ENCODE results near the gene CCL19.
A peak's percentile ranks its signal among the peaks of the same experiment; 100 is the strongest.

Gene CCL19

DNA sequence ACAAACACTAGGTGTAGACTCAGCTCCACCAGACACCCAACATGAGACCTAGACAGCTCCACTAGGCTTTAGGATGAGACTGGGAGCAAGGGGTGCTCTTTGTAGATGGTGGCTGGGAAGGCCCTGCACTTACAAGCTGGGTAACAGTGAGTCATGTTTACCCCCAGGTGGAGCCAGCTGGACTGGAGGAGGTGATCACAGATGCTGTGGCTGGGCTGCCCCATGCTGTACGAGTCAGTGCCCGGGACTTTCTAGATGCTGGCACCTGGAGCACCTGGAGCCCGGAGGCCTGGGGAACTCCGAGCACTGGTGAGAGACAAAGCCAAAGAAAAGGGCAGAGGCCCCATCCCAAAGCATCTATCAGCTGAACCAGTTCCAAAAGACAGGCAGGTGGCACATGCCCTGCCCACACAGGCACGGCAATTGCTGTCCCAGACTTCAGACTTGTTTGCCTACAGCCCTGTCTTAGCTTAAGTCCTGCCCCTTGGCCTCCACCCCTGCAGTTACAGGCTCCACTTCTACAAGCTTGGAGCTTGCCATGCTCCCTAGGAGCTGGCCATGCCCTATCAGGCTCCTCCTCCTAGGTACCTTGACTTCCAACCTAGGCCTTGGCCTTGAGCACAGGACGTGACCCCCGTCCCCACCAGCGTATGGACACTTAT lies 31.4 kb downstream of the CCL19 start:
- peak; percentile 32 for DNase-seq

DNA sequence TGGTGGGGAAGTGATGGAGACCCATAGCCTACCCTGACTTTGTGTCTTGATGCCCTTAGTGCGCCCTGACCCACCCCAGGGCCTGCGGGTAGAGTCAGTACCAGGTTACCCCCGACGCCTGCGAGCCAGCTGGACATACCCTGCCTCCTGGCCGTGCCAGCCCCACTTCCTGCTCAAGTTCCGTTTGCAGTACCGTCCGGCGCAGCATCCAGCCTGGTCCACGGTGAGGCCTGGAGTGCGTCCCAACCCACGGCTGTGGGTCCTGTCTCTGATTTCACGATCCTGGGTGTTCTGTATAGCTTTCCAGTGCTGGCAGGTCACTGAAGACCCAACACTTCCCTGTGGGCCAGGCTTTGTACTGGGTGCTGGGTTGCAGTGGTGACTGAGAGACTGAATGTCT lies 32.6 kb downstream of the CCL19 start:
- DNase-seq = no peak

DNA sequence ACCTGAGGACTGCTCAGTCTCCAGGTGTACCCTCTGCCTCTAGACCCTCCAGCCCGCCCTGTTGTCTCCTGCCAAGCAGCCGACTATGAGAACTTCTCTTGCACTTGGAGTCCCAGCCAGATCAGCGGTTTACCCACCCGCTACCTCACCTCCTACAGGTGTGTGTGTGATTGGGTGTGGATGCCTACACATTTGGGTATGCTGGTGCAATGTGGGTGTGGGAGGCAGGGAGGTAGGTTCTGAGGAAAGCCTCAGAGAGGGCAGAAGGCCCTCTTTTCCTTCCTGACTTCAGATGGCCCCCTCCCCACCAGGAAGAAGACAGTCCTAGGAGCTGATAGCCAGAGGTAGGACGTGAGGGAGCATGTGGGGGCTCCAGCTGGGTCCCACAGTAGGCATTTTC lies 34.1 kb downstream of the CCL19 start:
- DNase-seq = no peak

DNA sequence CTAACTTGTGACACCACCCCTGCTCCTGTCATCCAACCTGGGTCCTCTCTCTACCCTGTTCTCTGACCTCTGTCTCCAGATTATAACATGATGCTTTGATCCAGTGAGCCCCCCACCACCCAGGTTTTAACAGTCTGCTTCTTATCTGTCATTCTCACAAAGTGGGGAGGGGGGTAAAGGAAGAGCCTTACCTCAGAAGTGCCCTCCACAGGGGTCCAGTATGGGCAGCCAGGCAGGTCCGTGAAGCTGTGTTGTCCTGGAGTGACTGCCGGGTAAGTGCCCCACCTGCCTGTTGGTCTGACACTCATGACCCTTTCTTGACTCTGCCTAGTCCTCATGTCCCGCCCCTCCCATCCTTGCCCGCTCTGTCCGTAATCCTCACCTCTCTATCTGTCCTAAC lies 35.7 kb downstream of the CCL19 start:
- DNase-seq = no peak

DNA sequence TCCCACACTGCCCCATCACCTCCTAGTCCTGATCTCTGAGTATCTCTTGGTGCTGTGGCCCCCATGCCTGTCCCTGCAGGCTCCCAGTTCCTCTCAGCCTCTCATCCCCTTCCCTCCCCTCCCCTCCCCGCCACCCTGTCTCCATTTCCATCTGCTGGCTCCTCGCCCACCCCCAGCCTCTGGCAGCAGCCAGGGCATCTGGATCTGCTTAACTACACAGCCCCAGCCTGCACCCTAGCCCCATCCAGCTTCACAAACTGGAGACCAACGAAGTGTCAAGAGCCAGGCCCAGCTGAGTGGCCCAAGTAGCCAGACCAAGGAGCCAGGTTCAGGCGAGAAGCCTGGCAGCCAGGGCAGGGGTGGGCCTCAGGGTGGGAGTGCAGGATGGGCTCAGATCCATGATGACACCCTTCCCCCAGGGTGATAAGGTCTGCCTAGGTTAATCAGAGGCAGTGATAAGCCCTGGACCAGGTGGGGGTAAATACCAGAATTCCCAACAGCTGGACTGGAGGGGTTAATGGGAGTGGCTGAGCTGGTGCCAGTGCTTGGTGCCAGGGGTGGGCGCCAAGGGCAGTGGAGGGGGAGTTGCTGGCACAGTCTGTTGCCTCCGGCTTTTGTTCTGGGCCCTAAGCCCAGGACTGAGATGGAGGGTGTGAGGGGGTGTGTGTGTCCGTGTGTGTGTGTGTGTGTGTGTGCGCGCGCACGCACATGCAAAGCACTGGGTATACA lies 36.6 kb downstream of the CCL19 start:
- no peak for DNase-seq

DNA sequence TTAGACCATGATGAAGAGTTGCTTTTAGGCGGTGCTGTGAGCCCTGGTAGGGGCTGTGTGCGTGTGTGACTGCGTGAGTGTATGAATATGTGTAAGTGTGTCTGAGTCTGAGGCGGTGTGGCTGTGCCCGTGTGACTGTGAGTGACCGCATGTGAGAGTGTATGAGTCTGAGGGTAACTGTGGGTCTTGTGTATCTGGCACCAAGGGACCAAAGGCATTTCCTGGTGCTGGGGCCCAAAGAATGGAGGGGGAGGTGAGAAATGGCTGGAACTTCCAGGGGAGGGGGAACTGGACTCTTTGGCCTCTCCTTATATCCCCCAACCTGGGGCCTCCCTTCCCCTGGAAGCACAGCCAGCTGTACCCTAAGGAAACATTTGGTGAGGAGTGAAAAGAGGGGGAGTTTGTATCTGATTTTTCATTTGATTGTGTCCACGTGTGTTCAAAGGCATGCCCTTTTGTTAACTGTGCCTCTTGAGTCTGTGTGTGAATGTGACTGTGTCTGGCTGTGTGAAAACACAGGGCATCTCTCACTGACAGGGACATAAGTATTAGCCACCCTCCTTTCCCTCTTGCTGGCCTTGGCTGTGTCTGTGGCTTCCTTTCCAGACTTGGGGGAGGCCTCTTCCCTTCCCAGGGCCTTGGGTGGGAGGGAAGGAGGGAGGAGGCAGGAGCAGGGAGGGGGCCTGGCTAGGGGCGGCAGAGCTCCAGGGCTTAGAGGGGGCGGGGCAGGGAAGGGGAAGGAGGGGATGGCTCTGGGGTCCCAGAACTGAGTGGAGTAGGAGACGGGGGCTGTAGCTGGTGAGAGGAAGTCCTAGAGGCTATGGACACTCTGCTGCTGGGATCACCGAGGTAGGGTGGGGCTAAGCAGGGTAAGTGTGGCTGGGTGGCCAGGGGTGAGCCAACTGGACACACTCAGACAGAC lies 37.7 kb downstream of the CCL19 start:
- no peak for DNase-seq

DNA sequence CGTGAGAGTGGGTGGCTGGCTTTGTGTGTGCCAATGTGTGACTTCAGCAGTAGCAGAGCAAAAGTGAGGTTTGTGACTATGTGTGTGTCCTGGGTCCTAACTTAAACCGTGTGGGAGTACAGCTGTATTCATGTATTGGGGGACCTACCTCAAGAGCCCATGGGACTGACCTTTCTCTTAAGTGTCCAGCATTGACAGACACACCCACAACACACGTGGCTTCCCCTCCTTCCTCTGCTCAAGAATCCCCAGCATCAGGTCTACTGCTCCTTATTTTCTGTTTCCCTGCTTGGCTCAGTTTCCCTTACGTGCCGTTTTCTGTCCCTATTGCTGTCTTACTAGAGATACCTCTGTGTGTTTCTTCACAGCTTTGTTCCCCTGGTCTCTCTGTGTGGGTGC lies 38.5 kb downstream of the CCL19 start:
- DNase-seq = no peak

DNA sequence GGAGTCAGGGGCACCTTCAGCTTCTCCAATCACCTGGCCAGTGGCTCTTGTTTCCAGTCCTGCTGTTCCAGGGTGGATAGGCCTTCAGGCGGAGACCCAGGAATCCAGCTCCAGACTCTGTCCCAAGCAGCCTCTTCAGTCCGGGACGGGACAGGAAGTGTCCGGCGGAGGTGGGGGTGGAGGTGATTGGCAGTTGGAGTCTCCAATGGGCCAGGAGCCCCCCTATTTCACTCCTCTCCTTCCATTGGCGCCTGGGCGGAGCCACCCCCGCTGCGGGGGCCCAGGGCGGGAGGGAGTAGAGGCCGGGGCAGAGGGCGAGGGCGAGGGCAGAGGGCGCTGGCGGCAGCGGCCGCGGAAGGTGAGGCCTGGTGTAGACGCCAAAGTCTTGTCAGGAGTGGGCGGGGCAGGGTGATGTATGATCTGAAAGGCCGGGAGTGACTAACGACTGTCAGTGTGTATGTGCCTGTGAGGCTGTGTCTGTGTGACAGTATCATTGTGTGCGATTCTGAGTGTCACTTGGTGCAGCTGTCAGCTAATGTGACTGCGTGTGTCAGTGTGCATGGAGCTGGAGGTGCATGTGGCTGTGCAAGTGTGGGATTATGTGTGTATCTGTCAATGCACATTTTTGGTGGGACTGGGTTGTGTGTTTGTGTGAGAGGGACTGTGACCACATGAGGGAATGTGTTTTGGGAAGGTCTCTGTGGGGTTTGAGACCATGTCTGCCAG lies 39.0 kb downstream of the CCL19 start, which contains the start of gene IL11RA:
IL11RA (plus strand) TSS at position 310 of the 726 bp plus-strand sequence. CDS start 3,033 bp downstream, outside the sequence.
- peak; percentile 19 for DNase-seq

DNA sequence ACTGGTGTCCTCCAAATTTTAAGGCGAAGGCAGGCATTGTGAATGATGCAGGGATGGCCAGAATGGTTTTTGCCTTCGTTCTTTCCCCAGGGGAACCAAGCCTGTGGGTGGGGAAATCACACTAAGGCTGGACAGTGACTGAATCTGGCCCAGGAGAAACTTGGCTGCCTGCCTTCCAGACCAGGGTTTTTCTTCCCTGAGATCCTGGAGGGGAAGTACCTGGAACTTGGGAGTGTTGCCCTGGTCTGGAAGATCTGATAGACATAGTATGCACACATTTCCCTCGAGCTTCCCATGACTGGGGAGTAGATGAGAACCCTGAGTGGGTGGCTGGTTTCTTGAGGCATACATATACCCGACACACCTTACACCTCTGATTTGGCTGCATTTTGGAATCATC lies 39.8 kb downstream of the CCL19 start:
- no peak for DNase-seq

DNA sequence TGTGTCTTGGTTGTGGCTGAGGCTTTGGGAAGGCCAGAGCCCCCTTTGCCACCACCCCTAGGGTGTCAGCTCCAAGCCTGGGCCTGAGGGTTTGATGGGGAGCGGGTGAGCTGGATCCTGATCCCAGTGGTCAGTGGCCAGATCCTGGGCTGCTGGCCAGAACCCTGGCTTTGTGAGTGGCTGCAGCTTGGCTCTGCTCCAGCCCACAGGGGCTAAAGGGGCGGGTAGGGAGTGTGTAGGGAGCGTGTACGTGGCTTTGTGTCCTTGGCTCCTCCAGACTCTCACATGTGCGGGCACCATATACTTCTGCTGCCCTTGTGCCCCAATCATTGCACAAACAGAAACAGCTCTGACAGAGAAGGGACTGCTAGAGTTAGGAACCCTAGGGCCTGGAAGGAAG lies 40.3 kb downstream of the CCL19 start:
- DNase-seq = no peak

DNA sequence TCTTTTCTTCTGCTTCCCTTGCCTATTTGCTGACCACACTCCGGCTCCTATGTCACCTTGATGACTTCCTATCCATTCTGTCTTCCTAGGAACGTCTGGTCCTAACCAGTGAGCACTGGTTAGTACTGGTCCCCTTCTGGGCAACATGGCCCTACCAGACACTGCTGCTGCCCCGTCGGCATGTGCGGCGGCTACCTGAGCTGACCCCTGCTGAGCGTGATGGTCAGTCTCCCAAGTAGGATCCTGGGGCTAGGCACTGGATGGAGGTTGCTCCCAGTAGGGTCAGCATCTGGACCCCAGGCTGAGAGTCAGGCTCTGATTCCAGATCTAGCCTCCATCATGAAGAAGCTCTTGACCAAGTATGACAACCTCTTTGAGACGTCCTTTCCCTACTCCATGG lies 42.4 kb downstream of the CCL19 start:
- no peak for DNase-seq

DNA sequence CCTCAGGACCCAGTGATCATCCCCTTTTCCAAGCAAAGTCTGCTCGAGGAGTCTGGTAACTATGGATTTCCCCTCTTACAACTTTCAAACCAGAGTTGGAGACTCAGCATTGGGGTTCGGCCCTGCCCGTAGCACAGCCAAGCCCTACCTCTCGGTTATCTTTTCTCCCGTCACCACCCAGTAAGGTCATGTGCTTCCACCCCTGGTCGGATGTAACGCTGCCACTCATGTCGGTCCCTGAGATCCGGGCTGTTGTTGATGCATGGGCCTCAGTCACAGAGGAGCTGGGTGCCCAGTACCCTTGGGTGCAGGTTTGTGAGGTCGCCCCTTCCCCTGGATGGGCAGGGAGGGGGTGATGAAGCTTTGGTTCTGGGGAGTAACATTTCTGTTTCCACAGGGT lies 43.4 kb downstream of the CCL19 start:
- DNase-seq = no peak

DNA sequence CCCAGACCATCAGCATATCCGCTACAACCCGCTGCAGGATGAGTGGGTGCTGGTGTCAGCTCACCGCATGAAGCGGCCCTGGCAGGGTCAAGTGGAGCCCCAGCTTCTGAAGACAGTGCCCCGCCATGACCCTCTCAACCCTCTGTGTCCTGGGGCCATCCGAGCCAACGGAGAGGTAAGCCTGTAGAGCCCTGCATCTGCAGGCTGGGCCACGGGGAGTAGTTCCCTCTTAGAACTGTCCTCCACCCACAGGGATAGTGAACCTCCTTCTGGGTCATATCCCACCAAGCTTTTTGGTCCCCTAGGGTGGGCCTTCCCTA lies 44.0 kb downstream of the CCL19 start:
- DNase-seq = no peak

DNA sequence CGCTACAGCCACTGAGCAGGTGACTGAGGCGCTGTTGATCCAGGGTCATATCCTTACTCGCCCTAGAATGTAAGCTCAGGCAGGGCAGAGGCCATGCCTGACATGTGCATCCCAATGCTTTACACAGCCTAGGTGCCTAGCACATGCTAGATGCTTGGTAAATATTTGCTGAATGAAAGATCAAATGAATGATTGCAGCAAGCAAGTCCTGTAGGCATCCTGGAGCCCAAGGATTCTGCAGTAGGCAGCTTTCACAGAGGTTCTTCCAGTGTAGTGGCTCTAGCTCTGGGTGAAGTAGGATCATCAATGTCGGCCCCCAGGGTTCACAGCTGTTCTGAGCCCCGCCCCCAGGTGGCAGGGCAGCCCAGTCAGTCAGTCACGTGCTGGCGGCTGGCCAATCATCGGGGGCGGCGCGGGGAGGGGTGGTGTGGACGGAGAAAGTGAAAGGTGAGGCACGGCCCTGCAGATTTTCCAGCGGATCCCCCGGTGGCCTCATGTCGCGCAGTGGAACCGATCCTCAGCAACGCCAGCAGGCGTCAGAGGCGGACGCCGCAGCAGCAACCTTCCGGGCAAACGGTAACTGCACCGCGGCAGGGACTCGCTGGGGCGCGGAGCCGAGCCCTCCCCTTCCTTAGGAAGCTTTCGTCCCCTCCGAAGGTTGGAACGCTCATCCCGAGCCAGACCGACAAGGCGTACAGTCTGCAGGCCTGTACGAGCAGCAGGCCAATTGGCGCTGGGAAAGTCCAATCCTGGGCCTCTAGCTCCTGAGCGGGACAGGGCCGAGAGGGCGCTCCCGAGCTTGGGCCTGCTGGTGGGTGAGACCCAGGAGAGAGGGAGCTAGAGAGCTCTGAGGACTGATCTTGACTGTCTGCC lies 44.6 kb downstream of the CCL19 start, which contains the start of gene GALT:
GALT (plus strand) TSS at position 465 of the 873 bp plus-strand sequence; CDS start at position 495, 30 bp downstream.
- peak; percentile 97 for DNase-seq

DNA sequence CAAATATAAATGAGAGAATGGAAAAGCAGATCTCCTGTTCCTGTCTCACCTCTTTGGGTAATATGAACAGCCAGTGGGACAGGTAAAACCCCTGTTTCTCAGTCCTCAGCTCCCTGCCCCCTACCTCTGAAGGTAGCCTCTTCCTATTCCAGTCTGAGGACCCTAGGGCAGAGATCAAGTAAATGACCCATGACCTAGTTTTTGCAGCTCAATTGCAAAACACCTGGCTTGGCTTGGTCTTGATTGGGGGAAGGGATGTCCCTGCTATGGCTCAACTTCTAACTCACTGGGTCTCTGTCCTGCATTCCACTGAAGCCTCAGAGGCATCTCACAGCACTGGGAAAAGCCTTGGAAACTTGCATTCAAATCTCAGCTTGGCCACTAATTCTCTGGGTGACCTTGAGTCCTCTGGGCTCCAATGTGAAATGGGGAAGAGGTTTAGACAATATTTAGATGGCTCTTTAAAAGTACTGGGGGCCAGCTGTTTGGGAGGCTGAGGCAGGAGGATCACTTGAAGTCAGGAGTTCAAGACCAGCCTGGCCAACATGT lies 46.2 kb downstream of the CCL19 start:
- no peak for DNase-seq

DNA sequence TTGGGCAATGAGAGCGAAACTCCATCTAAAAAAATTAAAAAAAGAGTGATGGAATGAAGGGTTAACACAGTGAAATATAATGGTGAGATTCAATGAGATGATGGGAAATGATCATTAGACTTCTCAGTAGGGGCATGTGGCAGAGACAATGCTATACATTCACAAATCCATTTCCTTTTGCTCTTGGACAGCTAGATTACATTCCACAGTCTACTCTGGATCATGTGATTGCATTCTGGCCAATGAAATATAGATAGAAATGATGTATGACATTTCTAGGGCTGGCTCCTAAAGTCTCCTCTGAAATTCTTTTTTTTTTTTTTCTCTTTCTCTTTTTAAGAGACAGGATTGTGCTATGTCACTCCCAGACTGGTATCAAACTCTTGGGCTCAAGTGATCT lies 48.4 kb downstream of the CCL19 start:
- DNase-seq = no peak
